ENCODE results near the gene AGBL3. TPM values are rescaled to one million over a fixed set of nuclear protein-coding genes. Genes with fewer than 3 reads are reported as not detected.
"Not testable (repeated sequence)": the region's sequence is repeated elsewhere in the genome, so short reads cannot be mapped to it uniquely, and the experiment has no call there.

The AGBL3 gene
- total RNA-seq, 1 donor from 2014 or later, result 4.1 TPM

DNA sequence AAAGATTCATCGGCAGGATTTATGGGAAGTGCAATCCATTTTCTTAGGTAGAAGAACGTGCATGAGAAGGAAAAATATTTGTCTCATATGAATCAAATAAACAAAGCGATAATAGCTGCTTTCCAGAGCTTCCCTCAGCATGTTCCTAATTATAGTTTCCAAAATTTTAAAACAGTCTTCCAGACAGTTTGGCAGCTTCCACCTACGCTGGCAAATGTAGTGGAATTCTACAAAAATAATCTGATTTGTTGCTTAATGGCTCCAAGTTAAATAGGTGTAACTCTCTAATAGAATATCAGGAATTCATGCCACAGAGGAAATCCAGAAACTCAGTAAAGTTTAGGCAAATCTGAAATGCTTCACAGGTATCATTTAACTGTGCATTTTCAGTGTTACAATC is 23.3 kb upstream of the AGBL3 start:
- no peak for DNase-seq (ENCODE audit: low spot score)

DNA sequence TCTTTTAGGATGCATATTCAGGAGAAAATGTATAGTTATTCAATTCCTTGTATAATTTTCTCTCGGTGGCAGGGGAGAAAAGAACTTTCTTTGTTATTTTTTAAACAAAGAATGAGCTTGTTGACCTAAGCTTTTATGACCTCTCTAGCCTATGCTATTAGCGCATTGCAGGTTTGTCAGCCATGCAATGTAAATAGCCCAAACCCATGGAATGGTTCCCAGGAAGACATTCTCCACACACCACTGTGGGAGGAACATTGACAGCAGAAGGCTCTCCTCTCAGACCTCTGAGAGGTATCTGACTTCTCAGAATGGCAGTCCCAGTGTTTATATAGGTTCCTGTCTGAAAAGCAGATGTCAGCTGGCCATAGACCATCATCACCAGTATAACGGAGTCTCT is 19.6 kb upstream of the AGBL3 start:
- no peak for DNase-seq (ENCODE audit: low spot score)

DNA sequence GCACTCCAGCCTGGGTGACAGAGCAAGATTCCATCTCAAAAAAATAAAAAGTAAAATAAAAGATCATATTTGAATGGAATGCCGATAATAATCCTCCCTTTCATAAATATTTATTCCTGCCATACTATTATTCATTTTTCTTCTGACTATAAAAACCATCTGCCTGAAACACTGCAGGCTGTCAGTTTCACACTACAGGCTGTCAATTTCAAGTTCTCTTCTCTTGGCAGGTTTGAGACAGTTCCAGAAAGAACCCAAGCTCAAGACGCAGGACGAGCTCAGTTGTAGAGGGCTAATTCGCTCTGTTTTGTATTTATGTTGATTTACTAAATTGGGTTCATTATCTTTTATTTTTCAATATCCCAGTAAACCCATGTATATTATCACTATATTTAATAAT is 18.2 kb upstream of the AGBL3 start:
- no peak for DNase-seq (ENCODE audit: low spot score)

DNA sequence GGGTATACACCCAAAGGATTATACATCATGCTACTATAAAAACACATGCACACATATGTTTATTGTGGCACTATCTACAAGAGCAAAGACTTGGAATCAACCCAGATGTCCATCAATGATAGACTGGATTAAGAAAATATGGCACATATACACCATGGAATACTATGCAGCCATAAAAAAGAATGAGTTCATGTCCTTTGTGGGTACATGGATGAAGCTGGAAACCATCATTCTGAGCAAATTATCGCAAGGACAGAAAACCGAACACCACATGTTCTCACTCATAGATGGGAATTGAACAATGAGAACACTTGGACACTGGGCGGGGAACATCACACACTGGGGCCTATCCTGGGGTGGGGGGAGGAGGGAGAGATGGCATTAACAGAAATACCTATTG is 4.7 kb upstream of the AGBL3 start:
- DNase-seq (ENCODE audit: low spot score), result not testable (repeated sequence)

- DNase-seq (ENCODE audit: low spot score), result no peak
Measured at GRCh38 chr7:134985894-134986362, 380 bp upstream of the AGBL3 start.

- DNase-seq (ENCODE audit: low spot score), result no peak
Measured at GRCh38 chr7:134988161-134988560, 1.9 kb downstream of the AGBL3 start.

GRCh38 chr7:134991469-134992339 is 5.4 kb downstream of the AGBL3 start:
- DNase-seq (ENCODE audit: low spot score), result no peak

DNA sequence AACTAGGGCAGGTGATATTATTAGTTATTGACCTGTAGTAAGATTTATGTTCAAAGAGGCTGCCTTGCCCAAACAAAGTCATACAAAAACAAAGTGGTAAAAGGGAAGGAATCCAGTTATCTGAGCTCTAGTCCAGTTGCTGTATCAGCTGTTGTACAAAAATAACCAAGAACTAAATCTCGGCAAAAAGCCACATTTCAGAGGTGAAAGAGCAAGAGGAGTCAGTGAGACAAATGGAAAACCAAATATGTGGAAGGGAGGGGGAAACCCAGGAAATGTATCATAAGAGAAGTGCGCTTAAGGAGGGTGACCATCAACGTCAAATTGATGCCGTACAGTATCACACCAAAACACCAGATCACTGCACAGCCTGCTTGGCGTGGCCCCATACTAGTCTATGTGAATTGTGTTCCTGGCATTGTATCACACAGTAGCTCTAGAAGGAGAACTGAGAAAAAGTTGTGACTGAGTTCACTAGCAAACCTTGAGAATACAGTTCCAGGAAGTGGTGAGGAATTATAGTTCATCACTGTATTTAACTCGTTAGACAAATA is 6.4 kb downstream of the AGBL3 start:
- no peak for DNase-seq (ENCODE audit: low spot score)

DNA sequence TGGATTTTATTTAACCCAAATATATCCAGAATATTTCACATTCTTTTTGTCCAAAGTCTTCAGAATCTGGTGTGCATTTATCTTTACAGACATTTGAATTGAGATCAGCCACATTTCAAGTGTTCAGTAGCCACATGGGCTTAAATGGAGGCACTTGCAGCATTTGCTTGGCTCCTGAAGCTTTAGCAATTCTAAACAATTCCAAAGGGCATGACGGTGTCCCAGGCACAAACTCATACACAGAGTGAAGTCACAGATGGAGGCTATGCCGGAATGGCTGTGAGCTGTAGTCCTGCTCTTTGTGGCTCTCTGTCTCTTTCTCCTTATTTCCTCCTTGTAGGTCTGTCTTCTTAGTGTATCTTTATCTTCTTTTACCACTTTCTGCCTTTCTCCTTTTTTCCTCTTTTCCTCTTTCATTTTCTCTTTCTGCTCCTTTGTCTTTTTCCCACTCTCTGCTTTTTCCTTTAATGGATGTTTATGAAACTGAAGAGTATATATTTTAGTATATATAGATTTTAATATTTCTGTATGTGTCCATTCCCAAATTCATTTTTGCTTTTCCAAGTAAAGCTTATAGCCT is 7.7 kb downstream of the AGBL3 start:
- no peak for DNase-seq (ENCODE audit: low spot score)

- DNase-seq (ENCODE audit: low spot score), result no peak
Measured at GRCh38 chr7:134995239-134996096, 9.2 kb downstream of the AGBL3 start.

- no peak for DNase-seq (ENCODE audit: low spot score)
Measured at GRCh38 chr7:134996097-134996550, 9.8 kb downstream of the AGBL3 start.

- no peak for DNase-seq (ENCODE audit: low spot score)
Measured at GRCh38 chr7:134997214-134997885, 11.0 kb downstream of the AGBL3 start.

DNA sequence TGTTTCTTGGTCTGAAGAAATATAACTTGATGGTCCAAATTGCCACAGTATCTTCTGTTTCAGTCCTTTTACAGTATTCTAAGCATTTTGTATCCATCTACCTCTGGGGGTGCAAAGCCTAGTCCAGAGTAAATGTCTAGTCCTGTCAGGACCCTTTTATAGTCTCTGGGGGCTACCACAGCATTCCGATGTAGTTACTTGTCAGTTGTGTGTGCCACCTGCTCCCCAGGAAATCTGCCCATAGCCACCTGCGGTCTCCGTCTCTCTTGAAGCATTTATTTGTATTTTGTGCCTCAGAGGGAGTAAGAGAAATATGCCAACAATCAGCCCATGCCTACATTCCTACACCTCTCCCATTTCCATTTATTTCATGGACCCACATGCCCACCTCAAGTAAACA is 12.8 kb downstream of the AGBL3 start:
- DNase-seq (ENCODE audit: low spot score), result no peak

- DNase-seq (ENCODE audit: low spot score), result no peak
Measured at GRCh38 chr7:135001390-135002165, 15.3 kb downstream of the AGBL3 start.

DNA sequence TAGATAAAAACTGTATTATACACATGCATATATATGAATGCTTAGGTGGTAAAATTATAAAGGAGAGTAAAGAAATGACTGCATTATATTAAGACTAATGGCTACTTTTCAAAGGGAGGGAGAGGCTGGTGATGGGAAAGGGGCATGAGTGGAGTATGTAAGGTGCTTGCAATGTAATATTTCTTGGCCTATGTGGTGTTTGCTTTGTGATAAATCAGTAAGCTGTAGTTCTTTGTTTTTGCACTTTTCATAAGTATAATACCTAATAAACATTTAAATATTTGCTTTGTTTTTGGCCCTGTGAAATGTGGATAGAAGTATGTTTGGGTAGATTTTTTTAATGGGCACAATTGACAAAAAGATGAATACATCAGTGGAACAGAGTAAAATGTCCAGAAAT is 25.9 kb downstream of the AGBL3 start:
- DNase-seq (ENCODE audit: low spot score), result no peak

- DNase-seq (ENCODE audit: low spot score), result no peak
Measured at GRCh38 chr7:135023622-135024021, 37.3 kb downstream of the AGBL3 start.

DNA sequence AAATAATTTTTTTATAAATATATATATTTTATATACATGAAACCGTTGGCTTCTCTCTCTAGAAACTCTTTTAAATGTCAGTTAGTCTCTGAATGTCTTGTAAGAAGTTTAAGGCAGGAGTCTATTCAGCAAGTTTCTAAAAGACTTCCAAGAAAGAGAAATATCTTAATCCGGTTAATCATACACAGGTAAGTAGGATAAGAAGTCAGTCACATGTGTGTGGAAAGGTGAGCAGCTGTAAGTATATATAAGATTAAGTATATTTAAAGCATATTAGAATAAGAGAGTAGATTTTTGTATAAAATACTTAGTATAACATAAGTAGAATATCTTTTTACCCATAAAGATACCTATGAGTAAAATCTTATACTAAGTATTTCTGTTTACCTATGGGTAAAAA is 48.9 kb downstream of the AGBL3 start:
- no peak for DNase-seq (ENCODE audit: low spot score)

- DNase-seq (ENCODE audit: low spot score), result not testable (repeated sequence)
Measured at GRCh38 chr7:135067017-135067416, 80.7 kb downstream of the AGBL3 start.

DNA sequence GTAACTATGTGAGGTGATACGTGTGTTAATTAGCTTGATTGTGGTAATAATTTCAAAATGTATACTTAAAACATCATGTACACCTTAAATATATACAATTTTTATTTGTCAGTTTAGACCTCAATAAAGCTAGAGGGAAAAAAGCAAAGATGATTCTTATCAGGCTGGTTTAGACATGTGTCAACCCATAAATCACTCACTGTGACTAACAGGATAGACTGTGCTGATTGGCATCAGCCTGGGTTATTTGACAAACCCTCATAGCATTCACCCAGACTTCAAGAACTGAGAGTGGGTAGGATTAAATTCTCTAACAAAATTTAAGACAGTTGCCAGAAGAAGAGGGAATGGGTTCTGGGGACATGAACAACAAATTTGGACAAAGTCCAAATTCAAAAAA is 87.8 kb downstream of the AGBL3 start:
- no peak for DNase-seq (ENCODE audit: low spot score)

GRCh38 chr7:135074531-135074930 is 88.2 kb downstream of the AGBL3 start:
- DNase-seq (ENCODE audit: low spot score), result no peak

DNA sequence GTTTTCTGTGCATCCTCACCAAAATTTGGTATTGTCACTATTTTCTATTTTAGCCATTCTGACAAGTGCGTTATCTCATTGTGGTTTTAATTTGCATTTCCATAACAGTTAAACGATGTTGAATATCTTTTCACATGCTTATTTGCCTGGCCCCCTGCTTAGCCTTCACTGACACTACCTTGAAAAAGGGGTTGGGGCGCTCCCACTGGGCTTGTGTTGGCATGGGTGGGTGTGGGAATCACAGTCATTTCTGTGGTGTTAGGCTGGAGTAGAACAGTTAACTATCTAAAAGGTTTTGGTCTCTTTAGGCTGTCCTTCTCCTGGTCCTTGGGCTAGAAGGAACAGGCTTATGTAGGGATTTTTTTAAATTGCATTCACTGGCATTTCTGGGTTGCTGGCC is 89.4 kb downstream of the AGBL3 start:
- DNase-seq (ENCODE audit: low spot score), result no peak

Measured in mucosa of gallbladder (tissue), 1 donor.